HG03469 (cell line): ENCODE data around the gene PPP3R1.

Source experiments
- ATAC-seq: cut with Tn5 transposase; IDR thresholded peaks from one replicate; pipeline ENCODE4 v1.9.1; 2021; ENCODE audit warnings: mild to moderate bottlenecking, moderate library complexity, moderate number of reproducible peaks; ENCODE audit not compliant: unreplicated experiment

The PPP3R1 gene

GRCh38 chr2:68252400-68253218, at the start of gene PPP3R1:
Gene PPP3R1, minus strand, starts transcription at chr2:68252532. Its CDS starts 405 bp downstream, at chr2:68252127.
- peak; percentile 74 for ATAC-seq

GRCh38 chr2:68295516-68295915, 43.2 kb upstream of the PPP3R1 start:
- peak; percentile 67 for ATAC-seq

- no peak for ATAC-seq
Measured at GRCh38 chr2:68294913-68295312, 42.6 kb upstream of the PPP3R1 start.

GRCh38 chr2:68294187-68294586, 41.9 kb upstream of the PPP3R1 start:
- no peak for ATAC-seq

- ATAC-seq: no peak
Measured at GRCh38 chr2:68293755-68294154, 41.4 kb upstream of the PPP3R1 start.

GRCh38 chr2:68293024-68293423, 40.7 kb upstream of the PPP3R1 start:
- ATAC-seq: no peak

GRCh38 chr2:68292108-68292710, 39.9 kb upstream of the PPP3R1 start:
- ATAC-seq: peak; percentile 45

- no peak for ATAC-seq
Measured at GRCh38 chr2:68291314-68291713, 39.0 kb upstream of the PPP3R1 start.

- no peak for ATAC-seq
Measured at GRCh38 chr2:68290901-68291300, 38.6 kb upstream of the PPP3R1 start.

GRCh38 chr2:68287580-68288441, 35.5 kb upstream of the PPP3R1 start:
- no peak for ATAC-seq

GRCh38 chr2:68284896-68285295, 32.6 kb upstream of the PPP3R1 start:
- no peak for ATAC-seq

GRCh38 chr2:68283419-68283812, 31.1 kb upstream of the PPP3R1 start:
- no peak for ATAC-seq

GRCh38 chr2:68282811-68283418, 30.6 kb upstream of the PPP3R1 start:
- no peak for ATAC-seq

GRCh38 chr2:68280796-68281195, 28.5 kb upstream of the PPP3R1 start:
- ATAC-seq: no peak

GRCh38 chr2:68280348-68280747, 28.0 kb upstream of the PPP3R1 start:
- no peak for ATAC-seq

GRCh38 chr2:68279691-68280090, 27.4 kb upstream of the PPP3R1 start:
- ATAC-seq: no peak

GRCh38 chr2:68278169-68278568, 25.8 kb upstream of the PPP3R1 start:
- no peak for ATAC-seq

- no peak for ATAC-seq
Measured at GRCh38 chr2:68274022-68274421, 21.7 kb upstream of the PPP3R1 start.

GRCh38 chr2:68272246-68272994, 20.1 kb upstream of the PPP3R1 start:
- no peak for ATAC-seq

GRCh38 chr2:68266655-68267054, 14.3 kb upstream of the PPP3R1 start:
- no peak for ATAC-seq
